MM.1S (cell line): Measurements from ENCODE around the gene TRIM54.

Experiments
- EZH2phosphoT487 ChIP-seq: fragments of 300-600 bp; sonication (generic); IDR thresholded peaks from 2 replicates; pipeline ENCODE4 v1.6.1; 2018; ENCODE audit warnings: antibody characterized with exemption, low read length
- TF ChIP-seq, protein P1 (sequence below): fragments of 300-600 bp; sonication (generic); IDR thresholded peaks from 2 replicates; pipeline ENCODE4 v1.5.1; 2016; ENCODE audit warnings: antibody characterized with exemption, low read length, mixed read lengths

GRCh38 chr2:27255660-27256059, 26.6 kb upstream of the TRIM54 start:
- TF ChIP-seq, protein P1, sequence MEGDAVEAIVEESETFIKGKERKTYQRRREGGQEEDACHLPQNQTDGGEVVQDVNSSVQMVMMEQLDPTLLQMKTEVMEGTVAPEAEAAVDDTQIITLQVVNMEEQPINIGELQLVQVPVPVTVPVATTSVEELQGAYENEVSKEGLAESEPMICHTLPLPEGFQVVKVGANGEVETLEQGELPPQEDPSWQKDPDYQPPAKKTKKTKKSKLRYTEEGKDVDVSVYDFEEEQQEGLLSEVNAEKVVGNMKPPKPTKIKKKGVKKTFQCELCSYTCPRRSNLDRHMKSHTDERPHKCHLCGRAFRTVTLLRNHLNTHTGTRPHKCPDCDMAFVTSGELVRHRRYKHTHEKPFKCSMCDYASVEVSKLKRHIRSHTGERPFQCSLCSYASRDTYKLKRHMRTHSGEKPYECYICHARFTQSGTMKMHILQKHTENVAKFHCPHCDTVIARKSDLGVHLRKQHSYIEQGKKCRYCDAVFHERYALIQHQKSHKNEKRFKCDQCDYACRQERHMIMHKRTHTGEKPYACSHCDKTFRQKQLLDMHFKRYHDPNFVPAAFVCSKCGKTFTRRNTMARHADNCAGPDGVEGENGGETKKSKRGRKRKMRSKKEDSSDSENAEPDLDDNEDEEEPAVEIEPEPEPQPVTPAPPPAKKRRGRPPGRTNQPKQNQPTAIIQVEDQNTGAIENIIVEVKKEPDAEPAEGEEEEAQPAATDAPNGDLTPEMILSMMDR: no peak
- TF ChIP-seq EZH2phosphoT487: no peak
